Measurements from ENCODE around the gene PTPRG.

The PTPRG gene

DNA sequence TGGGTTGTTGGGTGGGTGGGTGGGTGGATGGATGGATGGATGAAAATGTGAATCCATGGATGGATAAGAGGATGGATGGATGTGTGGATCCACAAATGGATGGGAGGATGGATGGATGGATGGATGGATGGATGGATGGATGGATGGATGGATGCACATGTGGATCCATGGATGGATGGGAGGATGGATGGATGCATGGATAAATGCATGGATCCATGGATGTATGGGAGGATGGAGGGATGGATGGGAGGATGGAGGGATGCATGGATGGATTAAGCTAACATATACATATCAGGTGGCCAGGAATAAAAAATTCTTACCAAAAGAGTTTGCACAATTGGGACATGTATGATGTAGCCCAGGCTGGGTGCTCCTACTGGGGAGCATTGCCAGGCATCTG, 616.7 kb downstream of the PTPRG start:
- no peak for DNase-seq

DNA sequence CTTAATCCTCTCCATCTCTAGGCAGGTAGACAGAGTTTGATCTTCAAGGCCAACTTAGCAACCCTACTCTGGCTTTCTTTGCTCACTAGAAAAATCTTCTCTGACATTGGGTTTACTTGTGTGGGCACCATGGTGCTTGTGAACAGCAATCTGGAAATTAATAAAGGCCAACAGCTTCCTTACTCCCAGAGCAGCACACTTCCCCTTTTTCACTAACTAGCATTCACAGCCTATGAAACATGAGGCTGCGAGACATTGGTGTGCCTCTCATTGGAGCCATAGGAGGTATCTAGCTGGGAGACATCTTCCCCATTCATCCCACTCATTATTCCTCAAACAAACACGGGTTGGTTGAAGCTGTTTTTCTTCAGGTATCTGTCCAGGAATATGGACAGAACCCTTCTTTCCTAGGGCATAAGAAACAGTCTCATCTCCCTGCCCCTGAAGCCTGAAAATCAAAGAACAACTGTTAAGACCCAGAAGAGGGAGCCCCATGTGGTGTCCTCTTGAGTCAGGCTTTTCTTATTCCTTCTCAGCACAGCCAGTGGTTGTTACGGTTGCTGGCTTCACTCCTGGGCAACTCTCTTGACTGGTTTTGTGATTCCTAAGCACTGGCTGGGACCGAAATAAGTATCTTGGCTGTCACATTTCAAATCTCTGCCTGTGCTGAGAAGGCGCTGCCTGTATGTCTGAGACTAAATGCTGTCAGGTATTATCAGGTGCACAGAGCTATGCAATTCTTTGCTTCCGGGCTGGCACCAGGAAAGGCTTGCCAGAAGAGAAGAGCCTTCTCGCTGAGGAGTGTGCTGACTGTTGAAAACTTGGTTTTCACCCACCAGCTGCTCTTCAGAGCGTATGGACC, 617.6 kb downstream of the PTPRG start:
- DNase-seq, result no peak

DNA sequence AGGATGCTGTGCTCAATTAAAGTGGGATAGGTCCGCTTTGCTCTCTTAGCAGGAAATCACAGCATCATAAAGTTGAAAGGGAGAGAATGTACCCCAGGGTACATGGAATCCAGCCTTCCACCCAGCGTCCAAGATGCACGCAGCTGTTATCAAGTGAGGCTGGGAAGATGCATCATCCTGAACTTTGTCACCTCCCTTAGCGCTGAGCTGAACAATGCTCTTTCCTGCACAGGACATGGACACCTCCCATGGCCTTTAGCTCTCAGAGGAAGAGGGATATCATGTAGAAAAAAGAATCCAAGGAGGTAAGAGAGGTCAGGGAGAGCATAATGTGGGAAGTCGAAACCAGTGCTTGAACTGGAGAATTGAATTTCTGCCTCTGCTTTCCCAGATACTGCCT, 619.1 kb downstream of the PTPRG start:
- DNase-seq, result no peak

DNA sequence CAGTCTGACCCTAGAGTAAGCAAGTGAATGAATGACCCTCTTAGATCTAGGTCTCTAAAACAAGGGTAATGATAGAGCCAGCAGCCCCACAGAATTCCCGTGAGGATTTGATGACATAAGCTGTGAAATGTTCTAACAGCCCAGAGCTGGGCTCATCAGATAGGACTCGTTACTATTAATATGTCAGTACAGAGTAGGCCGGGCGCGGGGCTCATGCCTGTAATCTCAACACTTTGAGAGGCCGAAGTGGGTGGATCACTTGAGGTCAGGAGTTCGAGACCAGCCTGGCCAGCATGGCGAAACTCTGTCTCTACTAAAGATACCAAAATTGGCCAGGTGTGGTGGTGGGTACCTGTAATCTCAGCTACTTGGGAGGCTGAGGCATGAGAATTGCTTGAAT, 621.7 kb downstream of the PTPRG start:
- no peak for DNase-seq

DNA sequence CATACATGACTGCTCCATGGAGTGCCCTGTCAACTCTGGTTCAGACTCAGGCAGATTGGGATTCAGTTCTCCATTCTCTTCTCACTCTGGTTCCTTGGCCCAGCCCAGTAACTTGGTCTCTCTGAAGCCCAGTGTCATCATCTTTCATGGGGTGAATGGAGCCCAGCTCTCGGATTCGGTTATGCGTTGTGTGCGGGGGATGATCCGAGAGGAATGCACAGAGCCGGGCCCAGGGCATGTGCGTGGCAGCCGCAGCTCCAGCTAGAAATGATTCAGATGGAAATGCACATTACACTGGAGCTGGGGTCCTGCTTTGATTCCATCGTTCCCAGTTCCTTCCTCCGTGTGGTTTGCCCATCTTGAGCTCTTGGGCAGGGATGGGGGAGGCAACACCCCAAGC, 622.6 kb downstream of the PTPRG start:
- DNase-seq, result no peak

DNA sequence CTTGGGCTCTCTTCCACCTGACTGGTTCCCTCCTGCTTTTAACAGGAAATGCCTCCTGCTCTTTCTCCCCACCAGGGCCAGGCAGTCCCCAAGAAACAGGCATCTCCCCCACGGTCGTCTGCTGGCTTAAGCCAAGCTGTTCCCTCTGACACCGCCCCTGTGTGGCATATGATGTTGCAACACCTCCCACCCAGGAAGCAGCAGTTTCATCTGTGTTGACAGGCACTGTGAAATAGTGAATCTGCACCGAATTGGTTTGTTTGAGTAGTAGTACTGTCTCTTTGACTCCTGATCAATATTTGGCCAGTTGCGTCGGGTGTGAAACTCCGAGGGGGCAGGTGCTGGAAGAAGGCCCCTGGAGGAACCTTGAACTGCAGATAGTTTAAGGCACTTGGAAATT, 623.2 kb downstream of the PTPRG start:
- no peak for DNase-seq

DNA sequence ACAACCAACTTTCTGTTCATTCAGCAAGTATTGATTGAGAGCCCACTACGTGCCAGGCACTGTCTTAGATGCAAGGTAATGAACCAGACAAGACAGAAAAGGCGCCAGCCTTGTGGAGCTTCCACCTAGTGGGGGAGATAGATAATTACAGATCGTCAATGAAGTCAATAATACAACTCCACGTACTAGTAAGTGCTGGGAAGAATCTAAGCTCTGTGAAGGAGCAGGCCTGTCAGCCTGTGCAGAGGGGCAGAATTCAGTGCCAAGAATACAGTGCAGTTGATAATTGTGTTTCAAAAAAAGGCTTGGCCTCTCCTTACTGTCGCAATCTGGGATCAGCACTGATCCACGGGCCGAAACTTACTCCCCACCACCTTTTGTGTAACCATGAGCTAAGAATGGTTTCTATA, 625.7 kb downstream of the PTPRG start:
- DNase-seq, result no peak

DNA sequence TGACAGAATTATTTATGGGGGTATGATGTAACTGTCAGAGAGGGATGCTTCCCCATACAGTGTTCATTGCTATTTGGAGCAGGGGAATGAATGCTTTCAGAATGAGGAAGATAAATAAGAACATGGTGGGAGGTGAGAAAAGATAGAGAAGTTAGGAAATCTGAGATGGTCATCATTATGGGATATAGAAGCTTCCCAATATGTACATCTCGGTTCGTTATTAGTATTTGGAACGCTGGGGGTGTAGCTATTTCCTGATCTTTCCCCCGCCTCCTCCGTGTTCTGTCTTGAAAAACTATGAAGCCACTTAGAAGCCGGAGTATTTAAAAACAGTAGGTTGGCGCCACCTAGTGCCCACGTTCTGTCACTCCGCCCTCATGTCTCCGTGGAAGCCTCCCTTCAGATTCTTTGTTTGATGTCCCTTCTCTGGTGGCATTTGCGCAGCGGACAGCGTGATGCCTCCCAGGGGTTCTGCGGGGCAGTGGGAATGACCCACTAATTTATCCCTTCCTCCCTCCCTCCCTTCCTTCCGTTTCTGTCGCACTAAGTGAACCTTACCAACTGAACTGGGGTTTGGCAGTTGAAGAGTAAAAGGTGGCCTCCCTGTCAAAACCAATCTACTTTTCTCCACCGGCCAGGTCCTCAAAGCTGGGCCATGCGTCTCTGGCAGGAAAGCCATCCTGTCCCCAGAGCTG, 627.5 kb downstream of the PTPRG start:
- DNase-seq, result peak; percentile 27

DNA sequence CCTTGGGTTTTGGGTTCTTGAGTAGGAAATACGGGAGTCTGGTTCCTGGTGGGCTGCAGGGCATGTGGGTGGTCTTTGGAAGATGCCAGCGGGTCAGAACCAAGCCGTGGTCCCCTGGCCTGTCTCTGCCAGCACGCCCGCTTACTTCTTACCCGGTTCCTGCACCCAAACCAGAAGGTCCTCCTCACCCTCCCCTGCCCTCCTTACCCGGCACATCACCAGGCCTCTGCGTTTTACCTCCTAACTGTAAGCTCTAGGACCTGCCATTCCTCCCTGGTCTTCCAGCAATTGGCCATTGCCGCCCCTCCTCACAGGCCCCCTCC, 628.0 kb downstream of the PTPRG start:
- no peak for DNase-seq

DNA sequence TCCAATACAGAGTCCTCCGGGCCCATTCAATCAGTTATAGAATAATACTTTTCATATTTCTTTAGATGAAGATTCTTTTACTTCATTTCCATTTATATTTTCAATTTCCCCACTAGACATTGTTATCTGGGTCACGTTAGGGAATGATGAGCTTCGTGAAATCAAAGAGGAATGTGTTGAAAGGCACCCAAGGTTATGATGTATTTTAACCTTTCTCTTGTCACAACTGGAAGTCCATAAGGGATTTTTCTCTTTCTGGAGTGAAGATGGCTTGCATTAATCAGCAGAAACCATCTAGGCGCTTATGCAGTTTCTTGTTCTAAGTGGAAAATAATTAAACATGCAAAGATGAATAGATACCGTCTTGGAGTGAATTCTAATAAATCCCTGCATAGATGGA, 631.5 kb downstream of the PTPRG start:
- DNase-seq, result no peak

DNA sequence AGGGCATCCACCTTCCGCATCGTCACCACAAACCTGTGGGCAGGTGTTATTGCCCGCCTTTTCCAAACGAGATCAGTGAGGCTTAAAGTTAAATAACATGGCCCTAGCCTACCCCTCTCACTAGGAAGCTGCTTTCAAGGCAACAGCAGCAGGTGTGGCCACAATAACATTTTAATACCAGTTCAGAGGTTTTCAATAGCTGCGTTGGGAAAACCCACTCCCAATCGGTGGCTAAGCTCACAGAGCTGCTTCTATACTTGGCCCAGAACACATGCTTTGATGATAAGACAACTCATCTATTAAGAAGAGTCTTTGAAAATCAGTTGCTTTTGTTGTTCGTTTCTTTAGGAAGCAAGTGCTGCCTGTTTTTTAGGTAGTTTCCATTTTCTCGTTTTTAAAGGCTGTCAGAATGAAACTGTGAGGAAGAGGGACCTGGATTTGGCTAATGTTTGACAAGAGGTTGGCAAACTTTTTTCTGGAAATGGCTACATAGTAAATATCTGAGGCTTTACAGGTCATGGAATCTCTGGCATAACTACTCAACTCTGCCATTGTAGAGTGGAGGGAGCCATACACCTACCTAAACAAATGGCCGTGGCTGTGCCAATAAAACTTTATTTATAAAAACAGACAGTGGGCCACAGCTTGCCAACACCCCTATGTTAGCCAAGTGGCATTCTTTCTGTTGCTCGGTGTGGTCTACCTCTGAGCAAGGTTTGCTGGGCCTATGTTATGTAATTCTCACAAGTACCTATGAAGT, 632.4 kb downstream of the PTPRG start:
- DNase-seq, result no peak

DNA sequence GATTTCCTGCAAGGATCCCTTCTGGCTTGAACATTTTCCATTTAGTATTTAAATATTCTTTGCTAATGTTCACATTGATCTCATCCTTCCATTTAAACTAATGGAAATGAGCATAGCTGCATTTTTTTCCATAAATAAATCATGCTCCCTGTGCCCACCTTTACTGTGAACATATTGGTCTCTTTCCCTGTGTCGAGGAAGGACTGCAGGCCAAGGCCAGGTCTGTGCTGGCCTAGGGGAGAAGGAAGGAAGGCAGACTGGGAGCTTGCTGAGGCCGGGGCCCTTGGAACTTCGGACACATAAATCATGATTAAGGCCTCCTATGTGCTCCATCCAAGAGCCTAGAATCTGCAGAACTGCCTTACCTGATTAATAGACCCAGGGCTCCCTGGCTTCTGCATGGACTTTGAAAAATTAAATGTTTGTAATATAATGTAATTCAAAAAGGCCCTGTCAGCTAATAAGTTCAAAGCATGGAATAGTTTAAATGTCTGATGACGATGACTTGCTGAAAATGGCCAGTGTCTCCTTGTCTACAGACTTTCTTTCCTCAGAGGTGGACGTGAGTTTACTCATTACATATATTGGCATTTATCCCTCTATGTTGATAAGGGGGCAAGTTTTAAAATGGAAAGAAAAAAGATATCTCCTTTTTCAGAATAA, 636.1 kb downstream of the PTPRG start:
- no peak for DNase-seq

DNA sequence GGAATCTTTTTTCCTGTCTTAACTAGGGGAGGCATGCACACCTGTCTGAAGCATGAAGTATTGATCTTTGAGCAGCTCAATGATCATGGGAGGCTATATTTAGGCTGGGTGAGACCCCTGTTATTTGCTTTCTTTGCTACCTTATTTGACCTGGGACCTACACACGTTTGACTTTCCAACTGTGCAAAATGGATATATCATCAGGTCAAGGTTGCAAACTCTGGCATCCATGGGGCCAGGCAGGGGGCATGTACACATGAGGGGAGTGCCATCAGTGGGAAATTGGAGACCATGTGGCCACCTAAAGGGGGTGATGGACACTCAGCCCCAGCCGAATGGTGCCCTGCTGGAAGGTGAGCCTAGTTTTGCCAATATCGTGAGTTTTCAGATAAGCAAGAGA, 637.8 kb downstream of the PTPRG start:
- DNase-seq, result no peak

DNA sequence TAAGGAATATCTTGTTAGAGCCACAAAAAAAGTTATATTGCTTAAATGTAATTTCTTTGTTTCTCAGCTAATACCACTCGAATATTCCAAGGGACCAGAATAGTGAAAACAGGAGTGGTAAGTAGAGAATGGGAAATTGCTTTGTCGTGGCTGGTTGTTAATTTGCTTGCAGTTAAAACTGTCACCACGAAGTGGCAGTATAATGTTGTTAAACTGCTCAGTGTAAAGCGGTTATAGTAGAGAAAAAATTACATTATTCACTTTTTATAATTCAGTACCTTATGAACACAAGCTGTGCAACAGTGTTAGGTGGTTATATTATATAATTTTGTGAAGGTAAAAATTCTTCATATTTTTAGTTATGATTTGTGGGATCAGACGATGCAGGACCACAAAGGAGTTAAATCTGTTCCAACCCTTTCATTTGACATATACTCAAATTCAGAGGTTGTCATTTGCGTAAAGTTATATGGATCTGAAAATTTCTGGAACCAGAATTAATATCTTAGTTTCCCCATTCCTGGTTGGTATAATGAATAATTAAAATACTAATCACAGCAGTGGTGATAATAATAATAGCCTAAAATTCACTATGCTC, 640.2 kb downstream of the PTPRG start:
- DNase-seq, result no peak

DNA sequence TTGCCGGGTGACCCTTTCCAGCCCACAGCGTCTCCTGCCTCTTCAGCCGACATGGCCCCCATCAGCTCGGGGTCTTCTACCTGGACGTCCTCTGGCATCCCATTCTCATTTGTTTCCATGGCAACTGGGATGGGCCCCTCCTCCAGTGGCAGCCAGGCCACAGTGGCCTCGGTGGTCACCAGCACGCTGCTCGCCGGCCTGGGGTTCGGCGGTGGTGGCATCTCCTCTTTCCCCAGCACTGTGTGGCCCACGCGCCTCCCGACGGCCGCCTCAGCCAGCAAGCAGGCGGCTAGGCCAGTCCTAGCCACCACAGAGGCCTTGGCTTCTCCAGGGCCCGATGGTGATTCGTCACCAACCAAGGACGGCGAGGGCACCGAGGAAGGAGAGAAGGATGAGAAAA, 641.8 kb downstream of the PTPRG start:
- no peak for DNase-seq

DNA sequence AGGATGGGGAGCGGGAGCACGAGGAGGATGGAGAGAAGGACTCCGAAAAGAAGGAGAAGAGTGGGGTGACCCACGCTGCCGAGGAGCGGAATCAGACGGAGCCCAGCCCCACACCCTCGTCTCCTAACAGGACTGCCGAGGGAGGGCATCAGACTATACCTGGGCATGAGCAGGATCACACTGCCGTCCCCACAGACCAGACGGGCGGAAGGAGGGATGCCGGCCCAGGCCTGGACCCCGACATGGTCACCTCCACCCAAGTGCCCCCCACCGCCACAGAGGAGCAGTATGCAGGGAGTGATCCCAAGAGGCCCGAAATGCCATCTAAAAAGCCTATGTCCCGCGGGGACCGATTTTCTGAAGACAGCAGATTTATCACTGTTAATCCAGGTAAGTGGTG, 642.2 kb downstream of the PTPRG start:
- DNase-seq, result no peak

DNA sequence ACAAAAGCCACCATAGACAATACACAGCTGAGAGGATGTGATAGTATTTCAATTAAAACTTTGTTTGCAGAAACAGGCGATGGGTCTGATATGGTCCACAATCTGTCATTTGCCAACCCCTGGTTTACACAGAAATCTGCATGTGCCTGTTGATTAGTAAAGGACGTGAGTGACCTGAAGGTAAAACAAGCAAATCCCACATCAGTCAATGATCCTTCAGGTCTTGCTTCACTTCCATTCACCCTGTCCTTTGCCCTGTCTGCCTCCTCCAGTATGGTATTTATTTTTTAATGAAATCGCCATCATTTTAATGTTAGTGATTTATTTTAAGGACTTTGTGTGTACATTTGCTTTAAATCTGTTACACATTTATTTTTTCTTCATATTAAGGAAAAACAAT, 645.8 kb downstream of the PTPRG start:
- DNase-seq, result no peak

DNA sequence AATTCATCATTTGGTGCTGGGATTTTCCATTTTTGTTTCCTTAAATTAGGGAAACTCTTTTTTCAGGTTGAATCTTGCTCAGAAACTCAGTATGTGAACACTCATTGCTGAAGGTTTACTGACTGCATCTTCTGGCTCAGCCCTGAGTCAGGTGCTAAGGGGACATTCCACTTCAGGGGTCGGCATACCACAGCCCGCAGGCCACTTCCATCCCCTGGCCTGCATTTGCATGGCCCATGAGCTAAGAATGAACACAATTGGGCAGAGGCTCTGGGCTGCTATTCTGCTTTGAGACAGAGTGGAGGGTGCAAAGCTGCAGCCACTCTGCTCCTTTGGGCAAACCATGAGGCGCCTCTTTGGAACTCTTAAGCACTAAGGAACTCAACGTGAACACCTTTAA, 647.0 kb downstream of the PTPRG start:
- no peak for DNase-seq

DNA sequence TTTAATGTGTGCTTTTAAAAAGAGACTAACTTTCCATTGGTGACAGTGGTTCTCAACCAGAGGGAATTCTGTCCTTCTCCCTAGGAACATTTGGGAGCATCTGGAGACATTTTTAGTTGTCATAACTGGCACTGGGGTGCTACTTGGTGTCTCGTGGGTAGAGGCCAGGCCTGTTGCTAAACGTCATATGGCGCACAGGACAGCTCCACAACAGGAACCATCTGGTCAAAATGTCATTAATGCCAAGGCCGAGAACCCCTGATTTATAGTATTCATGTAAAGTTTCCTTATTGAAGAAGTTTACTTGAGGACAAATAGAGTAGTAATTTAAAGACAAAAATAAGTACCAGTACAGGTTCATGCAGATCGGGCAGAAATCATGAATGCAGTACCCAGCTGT, 647.7 kb downstream of the PTPRG start:
- no peak for DNase-seq

DNA sequence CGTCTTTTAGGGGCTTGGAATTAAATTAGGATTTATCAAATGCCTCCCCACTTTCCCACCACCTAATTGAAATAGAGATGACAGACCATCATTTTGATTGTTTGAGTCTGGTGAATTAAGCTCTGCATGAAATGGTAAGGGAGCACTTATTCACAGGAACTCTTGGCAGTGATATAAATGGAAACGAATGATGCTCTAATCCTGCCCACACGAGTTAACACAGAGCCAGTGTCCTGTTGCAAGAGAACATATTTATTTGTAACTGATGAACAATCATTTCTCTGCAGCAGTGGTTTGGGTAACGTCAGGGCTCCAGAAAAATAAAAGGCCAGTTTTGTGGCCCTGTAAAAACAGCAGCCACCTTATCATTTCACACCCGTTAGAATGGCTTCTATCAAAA, 648.6 kb downstream of the PTPRG start:
- no peak for DNase-seq

DNA sequence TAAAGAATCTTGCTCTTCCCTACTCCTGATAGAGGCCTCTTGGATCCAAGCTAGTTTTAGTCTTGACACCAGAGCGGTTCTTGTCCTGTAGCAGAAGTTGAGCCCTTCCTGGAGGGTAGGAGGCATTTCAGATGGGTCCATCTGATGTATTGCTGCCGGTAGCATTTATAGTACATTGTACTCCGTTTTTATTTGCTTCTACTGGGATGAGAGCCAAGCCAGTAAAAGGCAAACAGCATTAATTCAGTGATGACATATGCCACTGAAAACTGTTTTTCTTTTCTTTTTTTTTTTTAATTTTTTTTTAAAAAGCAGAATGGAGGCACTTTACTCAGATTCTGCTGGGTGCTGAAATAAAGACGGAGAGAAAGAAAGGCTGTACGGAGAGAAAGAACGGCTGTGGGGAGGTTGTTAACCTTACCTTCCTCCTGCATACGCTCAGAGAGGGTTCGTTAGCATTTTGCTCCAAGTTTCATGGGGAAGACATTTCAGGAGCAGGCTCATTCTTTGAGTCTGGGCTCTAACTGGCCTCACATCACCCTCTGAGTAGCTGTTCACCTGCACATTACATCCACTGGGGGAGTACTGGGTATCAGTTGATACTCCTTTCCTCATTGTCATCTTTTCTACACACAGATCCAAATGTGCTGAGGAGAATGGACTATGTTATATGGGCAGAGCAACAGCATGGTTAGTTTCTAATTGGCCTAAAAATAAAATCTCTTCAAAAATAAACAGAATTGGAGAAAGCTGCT, 650.5 kb downstream of the PTPRG start:
- no peak for DNase-seq

DNA sequence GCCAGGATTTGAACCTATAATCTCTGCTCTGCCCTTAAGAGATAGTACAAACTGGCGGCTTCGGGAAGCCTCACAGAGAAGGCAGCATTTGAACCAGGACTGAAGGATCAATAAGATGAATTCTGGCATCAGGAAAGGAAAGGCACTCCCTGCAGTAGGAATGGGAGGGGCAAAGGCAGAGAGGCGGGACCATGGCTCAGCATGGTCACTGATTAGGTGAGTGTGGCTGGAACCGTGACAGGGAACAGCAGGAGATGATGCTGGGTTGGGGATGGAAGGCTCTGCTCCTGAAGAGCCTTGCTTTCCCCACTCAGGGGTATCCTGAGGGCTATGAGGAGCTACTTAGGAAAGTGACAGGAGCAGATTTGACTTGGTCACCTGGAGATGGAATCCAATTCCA, 653.5 kb downstream of the PTPRG start:
- no peak for DNase-seq

Data from activated effector memory CD4-positive, alpha-beta T cell treated with Interleukin-2 at 50 U/mL for 16 hours (primary cell).